Smooth muscle cell (in vitro differentiated cells): ENCODE measurements around the gene TIGAR. TPM values are rescaled to one million over a fixed set of nuclear protein-coding genes. Genes with fewer than 3 reads are reported as not detected.

ENCODE experiments used
- DNase-seq: peaks from one replicate; lab custom pipeline; 2025; ENCODE audit not compliant: unreplicated experiment; lab: John Stamatoyannopoulos, UW
- H2AFZ ChIP-seq: fragments of 200-600 bp; sonication (generic); 2 replicates; pipeline ENCODE4 v1.6.0; 2016; ENCODE audit warnings: antibody characterized with exemption, low read depth, mild to moderate bottlenecking
- H3F3A ChIP-seq: fragments of 200-600 bp; sonication (generic); 2 replicates; pipeline ENCODE4 v1.6.0; 2017; ENCODE audit warnings: antibody characterized with exemption, low read depth
- H3K27ac ChIP-seq: fragments of 200-600 bp; sonication (generic); 2 replicates; pipeline ENCODE4 v1.5.1; 2016; ENCODE audit warnings: low read depth, mild to moderate bottlenecking
- H3K27me3 ChIP-seq: fragments of 200-600 bp; sonication (generic); 2 replicates; pipeline ENCODE4 v1.6.1; 2016; ENCODE audit warnings: low read depth, mild to moderate bottlenecking
- H3K36me3 ChIP-seq: fragments of 200-600 bp; sonication (generic); 2 replicates; pipeline ENCODE4 v1.5.1; 2016; ENCODE audit warnings: low read depth
- H3K4me1 ChIP-seq: fragments of 200-600 bp; sonication (generic); 2 replicates; pipeline ENCODE4 v1.5.1; 2016; ENCODE audit warnings: low read depth
- H3K4me2 ChIP-seq: fragments of 200-600 bp; sonication (generic); 2 replicates; pipeline ENCODE4 v1.6.0; 2016; ENCODE audit warnings: mild to moderate bottlenecking
- H3K4me3 ChIP-seq: fragments of 200-600 bp; sonication (generic); 2 replicates; pipeline ENCODE4 v1.5.1; 2016; ENCODE audit warnings: mild to moderate bottlenecking
- H3K79me2 ChIP-seq: fragments of 200-600 bp; sonication (generic); 2 replicates; pipeline ENCODE4 v1.6.0; 2016; ENCODE audit warnings: low read depth, mild to moderate bottlenecking
- H3K9ac ChIP-seq: fragments of 200-600 bp; sonication (generic); 2 replicates; pipeline ENCODE4 v1.6.0; 2016; ENCODE audit warnings: low read depth
- H3K9me3 ChIP-seq: fragments of 200-600 bp; sonication (generic); replicated peaks from 2 replicates; pipeline ENCODE4 v1.5.1; 2016; ENCODE audit warnings: low read depth
- H4K20me1 ChIP-seq: fragments of 200-600 bp; sonication (generic); 2 replicates; pipeline ENCODE4 v1.6.0; 2016; ENCODE audit warnings: low read depth
- WGBS: methylation state at CpG from one replicate; pipeline ENCODE4 v1.1.7; 2016; ENCODE audit warnings: low lambda C conversion rate; 5-methylcytosine and 5-hydroxymethylcytosine counted together
- polyA plus RNA-seq: library from polyadenylated mRNA; unstranded; fragments of >200 nt; fragmentation: Nextera tagmentation; extraction: Ambion mirVana; gene quantifications from 2 replicates; pipeline ENCODE4 v1.2.1, GENCODE V29; 2016
- total RNA-seq: library from RNA; depleted of rRNA; stranded (reverse); fragments of >200 nt; gene quantifications from 2 replicates; pipeline ENCODE4 v1.2.3, GENCODE V29; 2014
- TF ChIP-seq, protein P1 (sequence below): fragments of 200-600 bp; sonication (generic); IDR thresholded peaks from 2 replicates; pipeline ENCODE4 v1.5.1; 2017; ENCODE audit warnings: borderline replicate concordance, mild to moderate bottlenecking, antibody characterized with exemption; ENCODE audit not compliant: insufficient read depth, poor library complexity, severe bottlenecking

Gene TIGAR
- total and polyA plus RNA-seq, 2 experiments from 2014 or later = 21.6 to 26.1 TPM

DNA sequence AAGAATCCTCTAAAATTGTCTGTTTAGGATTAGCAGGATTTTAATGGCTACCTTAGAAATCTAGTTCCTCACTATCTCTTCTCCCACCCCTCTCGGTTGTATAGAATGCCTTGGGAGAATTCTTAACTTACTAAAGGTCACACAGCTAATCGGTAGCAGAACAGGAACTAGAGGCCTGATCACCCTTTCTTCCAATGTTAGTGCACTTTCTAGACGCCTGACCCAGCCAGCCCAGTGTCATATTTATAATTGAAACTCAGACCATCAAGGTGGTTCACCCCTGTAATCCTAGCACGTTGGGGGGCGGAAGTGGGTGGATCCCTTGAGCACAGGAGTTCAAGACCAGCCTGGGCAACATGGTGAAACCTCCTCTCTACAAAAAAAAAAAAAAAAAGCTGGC is 1.7 kb downstream of the TIGAR start:
- H3K9me3 ChIP-seq = no peaks in the 10 kb centered on the region
- no peaks in the 10 kb centered on the region for H3K36me3 ChIP-seq
- TF ChIP-seq, protein P1, sequence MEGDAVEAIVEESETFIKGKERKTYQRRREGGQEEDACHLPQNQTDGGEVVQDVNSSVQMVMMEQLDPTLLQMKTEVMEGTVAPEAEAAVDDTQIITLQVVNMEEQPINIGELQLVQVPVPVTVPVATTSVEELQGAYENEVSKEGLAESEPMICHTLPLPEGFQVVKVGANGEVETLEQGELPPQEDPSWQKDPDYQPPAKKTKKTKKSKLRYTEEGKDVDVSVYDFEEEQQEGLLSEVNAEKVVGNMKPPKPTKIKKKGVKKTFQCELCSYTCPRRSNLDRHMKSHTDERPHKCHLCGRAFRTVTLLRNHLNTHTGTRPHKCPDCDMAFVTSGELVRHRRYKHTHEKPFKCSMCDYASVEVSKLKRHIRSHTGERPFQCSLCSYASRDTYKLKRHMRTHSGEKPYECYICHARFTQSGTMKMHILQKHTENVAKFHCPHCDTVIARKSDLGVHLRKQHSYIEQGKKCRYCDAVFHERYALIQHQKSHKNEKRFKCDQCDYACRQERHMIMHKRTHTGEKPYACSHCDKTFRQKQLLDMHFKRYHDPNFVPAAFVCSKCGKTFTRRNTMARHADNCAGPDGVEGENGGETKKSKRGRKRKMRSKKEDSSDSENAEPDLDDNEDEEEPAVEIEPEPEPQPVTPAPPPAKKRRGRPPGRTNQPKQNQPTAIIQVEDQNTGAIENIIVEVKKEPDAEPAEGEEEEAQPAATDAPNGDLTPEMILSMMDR = no peak
- H3F3A ChIP-seq = peaks cover 3% of the 10 kb centered on the region
- no peaks in the 10 kb centered on the region for H3K27me3 ChIP-seq
- H3K4me1 ChIP-seq = peaks cover 9% of the 10 kb centered on the region
- no peak for DNase-seq
- H3K27ac ChIP-seq = peak overlapping the region; percentile 10
- H4K20me1 ChIP-seq = peaks cover 56% of the 10 kb centered on the region
- peak overlapping the region; percentile 96 for H3K4me2 ChIP-seq
- H3K9ac ChIP-seq = peak overlapping the region; percentile 94
- 72% methylated on average over 5 of the region's 5 CpGs for WGBS
- peaks cover 63% of the 10 kb centered on the region for H3K79me2 ChIP-seq
- no peak overlapping the region for H2AFZ ChIP-seq
- peak overlapping the region; percentile 94 for H3K4me3 ChIP-seq

DNA sequence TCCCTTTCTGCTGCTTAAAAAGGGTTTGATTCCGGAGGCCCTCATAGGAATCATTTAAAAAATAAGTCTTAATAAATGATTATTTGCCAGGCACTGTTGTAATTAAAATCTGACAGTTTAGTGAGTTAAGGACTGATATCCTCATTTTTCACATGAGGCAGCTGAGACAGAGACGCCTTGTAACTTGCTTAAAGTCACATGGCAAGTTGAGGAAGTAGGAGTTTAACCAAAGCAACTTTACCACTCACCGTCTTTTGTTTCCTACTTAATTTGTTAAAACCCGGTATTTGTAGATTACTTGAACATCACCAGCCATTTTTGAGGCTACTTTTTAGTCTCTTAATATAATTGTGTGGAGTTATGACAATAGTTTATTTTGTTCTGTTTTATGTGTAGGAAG is 2.4 kb downstream of the TIGAR start:
- Histone ChIP-seq H3K4me1 (peaks cover 9% of the 10 kb centered on the region), H3K4me3 (no peak overlapping the region), H3F3A (peaks cover 3% of the 10 kb centered on the region), H2AFZ (no peak overlapping the region), H3K27me3 (no peaks in the 10 kb centered on the region), H3K79me2 (peaks cover 70% of the 10 kb centered on the region), H3K4me2 (peak overlapping the region; percentile 96), H3K9ac (no peak overlapping the region), H3K27ac (peak overlapping the region; percentile 10), H4K20me1 (peaks cover 63% of the 10 kb centered on the region), H3K9me3 (no peaks in the 10 kb centered on the region), H3K36me3 (no peaks in the 10 kb centered on the region)
- WGBS = 79% methylated on average over 4 of the region's 4 CpGs
- TF ChIP-seq, protein P1 = no peak
- DNase-seq = no peak

- Histone ChIP-seq H3K4me1 (peaks cover 9% of the 10 kb centered on the region), H3K27me3 (no peaks in the 10 kb centered on the region), H3F3A (no peaks in the 10 kb centered on the region), H3K36me3 (no peaks in the 10 kb centered on the region), H3K9me3 (no peaks in the 10 kb centered on the region), H3K9ac (no peak overlapping the region), H4K20me1 (peaks cover 72% of the 10 kb centered on the region), H2AFZ (no peak overlapping the region), H3K79me2 (peaks cover 80% of the 10 kb centered on the region), H3K4me3 (no peak overlapping the region), H3K27ac (no peak overlapping the region), H3K4me2 (no peak overlapping the region)
- no peak for DNase-seq
- WGBS = 99% methylated on average over 28 of the region's 28 CpGs
- TF ChIP-seq, protein P1 = no peak
Measured at GRCh38 chr12:4324366-4324765, 3.4 kb downstream of the TIGAR start.

GRCh38 chr12:4325966-4326365 is 5.0 kb downstream of the TIGAR start:
- Histone ChIP-seq H3K4me1 (peaks cover 9% of the 10 kb centered on the region), H3K9ac (no peak overlapping the region), H2AFZ (no peak overlapping the region), H3F3A (no peaks in the 10 kb centered on the region), H3K27me3 (no peaks in the 10 kb centered on the region), H3K79me2 (peaks cover 96% of the 10 kb centered on the region), H4K20me1 (peaks cover 88% of the 10 kb centered on the region), H3K36me3 (no peaks in the 10 kb centered on the region), H3K4me2 (no peak overlapping the region), H3K27ac (no peak overlapping the region), H3K4me3 (no peak overlapping the region), H3K9me3 (no peaks in the 10 kb centered on the region)
- 86% methylated on average over 3 of the region's 3 CpGs for WGBS
- TF ChIP-seq, protein P1 = no peak
- DNase-seq = no peak
